Nucleus accumbens (tissue), 56 donors: ENCODE data around the gene DYRK1B.

Source experiments
- DNase-seq, 56 donors: peaks; one replicate each; lab custom pipeline; 2025; lab: John Stamatoyannopoulos, UW

DYRK1B gene

DNA sequence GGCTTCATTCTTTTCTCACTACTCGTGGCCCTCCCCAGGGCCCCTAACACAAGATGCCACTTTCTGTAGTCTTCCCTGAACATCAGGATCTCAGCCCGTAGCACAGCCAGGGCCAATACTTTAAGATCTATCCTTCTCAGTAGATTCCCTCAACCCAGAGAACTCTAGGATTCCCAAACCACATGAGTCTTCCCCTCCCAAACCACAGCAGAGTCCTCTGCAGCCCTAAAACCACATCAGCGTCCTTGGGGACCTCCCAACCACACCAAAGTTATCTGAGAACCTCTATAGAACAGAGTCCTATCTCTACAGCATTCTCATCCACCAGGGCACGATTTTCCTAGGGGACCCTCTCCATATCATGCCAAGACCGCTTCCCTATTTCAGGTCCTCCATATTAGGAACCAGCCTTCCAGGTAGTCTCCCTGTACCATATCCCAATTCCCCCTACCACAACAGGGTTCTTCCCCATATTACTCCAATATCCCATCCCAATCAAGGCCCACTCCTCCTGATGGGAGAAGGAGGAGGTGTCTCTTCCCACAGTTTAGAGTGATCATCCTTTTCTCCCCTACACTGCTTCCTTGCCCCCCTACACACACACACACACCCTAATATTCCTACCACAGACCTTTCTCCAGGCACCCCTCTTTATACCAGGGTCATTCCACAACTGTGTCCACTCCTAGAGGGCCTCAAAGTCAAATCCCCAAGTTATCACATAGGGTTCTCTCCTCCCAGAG is 1.4 kb downstream of the DYRK1B start:
- DNase-seq = no peak

- no peak for DNase-seq
These were observed 2.3 kb downstream of the DYRK1B start for GRCh38 chr19:39831679-39832078.

DNA sequence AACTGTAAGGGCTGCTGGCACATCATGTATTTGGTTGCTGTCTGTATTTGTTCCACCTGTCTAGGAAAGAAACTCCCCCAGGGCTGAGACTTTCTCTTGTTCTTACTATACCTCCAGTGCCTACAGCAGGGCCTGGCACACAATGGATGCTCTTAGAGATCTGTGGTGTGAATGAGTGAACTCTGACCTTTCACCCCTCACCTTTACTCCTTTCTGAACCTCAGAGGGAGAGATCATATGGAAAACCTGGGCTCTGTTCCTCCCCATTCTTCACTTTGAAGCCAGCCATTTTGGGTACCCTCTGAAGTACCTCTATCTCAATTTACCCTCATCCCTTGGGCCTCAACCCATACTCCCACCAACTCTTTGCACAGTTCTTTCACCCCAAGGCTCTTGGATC is 3.1 kb downstream of the DYRK1B start:
- no peak for DNase-seq

DNA sequence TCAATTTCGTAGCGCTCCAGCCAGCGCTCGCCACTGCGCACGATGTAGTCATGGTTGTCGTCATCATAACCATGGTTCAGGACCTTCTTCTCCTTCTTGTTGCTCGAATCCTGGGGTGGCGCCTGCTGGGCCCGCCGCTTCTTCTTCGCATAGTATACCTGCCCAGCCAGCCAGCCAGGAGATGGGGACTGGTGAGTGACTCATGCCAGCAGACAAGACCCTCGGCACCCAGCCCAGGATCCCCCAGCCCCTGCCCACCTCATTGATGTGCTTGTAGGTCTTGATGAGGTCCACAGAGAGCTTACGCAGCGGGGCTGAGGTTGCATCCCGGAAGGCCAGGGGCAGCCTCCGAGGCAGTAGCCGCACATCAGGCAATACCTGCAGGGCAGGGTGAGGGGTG is 3.6 kb downstream of the DYRK1B start:
- no peak for DNase-seq

DNA sequence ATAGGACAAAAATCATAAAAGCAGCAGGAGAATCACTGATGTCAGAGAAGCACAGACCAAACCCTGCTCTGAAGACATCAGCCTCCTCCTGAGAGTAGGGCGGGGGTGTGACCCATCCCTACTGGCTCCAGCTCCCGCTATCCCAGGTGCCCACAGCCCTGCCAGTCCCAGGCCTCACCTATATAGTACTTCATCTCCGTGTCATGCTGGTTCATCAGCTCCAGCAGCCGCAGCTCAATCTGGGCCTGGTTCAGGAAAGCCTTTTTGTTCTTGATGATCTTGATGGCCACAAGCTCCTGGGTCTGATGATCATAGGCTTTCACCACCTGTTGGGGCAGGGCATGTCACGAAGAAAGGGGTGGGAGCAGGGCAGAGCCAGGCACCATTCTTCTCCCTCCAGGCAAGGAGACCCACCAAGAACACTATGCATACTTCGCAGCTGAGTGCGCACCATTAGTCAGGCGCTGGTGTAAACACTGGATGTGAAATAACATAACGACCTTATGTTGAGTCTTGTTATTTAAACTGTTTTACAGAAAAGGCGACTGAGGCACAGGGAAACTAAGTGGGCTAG is 4.2 kb downstream of the DYRK1B start:
- no peak for DNase-seq

DNA sequence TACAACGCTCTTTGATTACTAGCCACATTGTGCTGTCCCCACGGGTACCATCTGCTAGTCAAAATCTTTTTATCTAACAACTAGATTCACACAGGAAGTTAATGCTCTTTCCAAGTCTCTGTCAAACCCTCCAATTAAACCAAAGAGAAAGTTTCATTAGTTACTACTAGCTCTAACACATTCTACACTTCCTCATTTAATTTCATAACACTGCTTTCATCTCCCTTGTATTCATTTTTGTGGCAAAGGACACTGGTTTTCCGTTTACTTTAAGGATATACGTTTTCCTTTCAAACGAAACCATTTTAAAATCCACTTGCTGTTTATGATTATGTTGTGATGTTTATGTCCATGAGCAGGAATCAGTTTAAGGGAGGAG is 5.3 kb downstream of the DYRK1B start:
- no peak for DNase-seq

GRCh38 chr19:39828015-39828653 is 5.8 kb downstream of the DYRK1B start:
- DNase-seq = no peak

DNA sequence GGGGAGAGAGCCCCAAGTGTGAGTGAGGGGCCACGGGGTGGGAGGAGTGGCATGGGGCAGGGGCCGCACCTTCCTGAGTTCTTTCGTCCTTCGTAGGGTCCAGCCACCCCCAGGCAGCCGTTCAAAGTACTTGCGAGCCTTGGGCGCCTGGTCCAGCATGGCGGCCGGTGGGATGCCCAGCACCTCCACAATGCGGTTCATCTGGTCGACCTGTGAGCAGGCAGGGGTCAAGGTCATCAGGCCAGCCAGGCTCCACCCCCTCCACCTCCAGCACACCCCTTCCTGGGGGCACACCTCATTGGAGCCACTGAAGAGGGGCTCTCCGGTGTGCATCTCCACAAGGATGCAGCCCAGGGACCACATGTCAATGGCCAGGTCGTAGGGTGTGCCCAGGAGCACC is 6.7 kb downstream of the DYRK1B start:
- no peak for DNase-seq

DNA sequence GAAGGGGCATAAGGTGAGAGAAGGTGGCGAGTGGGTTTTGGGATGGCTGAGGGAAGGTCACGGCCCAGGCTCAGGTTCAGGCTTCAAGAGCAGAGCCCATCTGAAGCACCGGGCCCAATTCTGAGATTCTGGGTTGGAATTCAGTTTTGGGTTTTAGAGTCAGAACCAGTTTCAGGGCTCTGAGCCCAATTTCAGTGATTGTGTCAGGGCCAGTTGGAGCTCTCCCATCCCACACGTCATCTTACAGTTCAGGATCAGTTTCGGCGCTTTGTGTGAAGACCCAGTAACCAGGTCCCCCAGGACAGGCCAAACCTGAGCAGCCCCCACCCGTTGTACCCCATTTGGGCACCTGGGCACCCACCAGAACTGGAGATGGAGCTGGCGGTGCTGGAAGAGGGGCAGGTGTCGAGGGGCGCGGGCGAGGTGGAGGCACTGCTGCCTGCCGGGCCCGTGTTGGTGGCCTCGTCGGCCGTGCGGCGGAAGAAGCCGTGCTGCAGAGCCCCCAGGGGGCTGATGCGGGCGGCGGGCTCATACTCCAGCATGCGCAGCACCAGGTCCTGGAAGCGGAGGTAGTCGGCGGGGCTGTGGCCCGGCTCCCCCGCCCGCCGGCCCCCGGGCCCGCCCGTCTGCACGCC is 7.5 kb downstream of the DYRK1B start:
- no peak for DNase-seq

- no peak for DNase-seq
These were observed 8.4 kb downstream of the DYRK1B start for GRCh38 chr19:39825531-39826076.

GRCh38 chr19:39825093-39825463 is 8.9 kb downstream of the DYRK1B start:
- peak in 2 of 56 donors; percentile 33 to 42 for DNase-seq

DNA sequence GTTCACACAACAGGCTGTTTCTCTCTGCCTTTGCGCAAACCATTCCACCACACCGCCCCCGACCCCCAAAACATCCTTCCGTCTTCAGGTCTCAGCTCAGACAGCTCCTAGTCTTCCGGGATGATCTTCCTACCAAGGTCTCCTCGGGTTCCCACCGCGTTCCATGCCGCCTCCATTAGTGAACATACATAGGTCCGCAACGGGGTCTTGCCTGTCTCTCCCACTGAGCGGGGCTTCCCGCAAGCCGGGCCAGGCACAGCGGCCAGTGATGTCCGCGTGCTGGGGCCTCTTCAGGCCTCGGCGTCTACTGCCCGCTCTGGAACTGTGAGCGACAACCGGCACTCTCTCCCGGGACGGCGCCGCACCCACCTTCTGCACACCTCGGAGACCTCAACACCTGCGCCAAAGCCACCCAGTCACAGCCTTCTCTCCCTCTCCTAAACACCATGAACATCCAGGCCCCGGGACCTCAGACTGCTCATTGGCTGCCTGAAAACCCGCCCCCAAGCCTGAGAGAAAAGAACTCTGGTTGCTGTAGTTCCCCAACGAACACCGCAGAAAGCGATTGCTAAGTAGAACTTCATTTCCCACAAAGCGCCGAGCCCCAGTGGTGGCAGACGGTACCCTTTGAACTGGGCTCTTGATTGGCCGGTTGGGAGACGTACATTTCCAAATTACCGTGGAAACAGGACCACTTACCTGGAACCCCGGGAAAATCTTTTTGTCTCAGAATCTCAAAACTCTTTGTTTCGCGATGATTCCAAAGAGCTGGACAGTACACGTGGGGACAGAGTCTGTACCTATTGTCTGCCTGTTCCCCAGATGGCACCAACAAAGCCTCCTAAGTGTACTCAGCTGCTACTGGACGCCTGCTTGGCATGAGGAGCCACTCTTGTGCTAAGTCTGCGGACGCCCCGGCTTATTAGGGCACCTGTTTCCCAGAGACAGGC is 9.5 kb downstream of the DYRK1B start:
- DNase-seq = peak; percentile 44 to 98 (median 91)

DNA sequence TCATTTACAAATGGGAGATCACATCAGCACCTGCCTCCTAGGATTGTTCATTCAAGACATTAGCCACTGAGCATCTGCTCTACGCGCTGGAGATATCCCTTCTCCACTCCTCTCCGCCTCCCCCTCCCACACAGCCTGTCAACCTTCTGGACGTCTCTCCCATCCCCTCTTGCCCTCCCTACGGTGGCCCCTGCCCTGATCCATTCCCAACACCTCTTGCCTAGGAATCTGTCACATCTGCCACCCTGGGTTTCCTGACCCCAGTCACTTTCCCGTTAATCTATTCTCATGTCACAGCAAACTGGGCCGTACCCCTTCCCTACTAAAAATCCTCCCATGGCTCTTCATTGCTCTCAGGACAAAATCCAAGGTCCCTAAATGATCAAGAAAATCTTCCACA is 10.3 kb downstream of the DYRK1B start:
- DNase-seq = peak in 3 of 56 donors; percentile 1 to 38 (median 20)

- DNase-seq = no peak
These were observed 13.3 kb downstream of the DYRK1B start for GRCh38 chr19:39820696-39821095.

- DNase-seq = no peak
These were observed 14.2 kb downstream of the DYRK1B start for GRCh38 chr19:39819786-39820185.

GRCh38 chr19:39818626-39819097 is 15.3 kb downstream of the DYRK1B start:
- no peak for DNase-seq

- no peak for DNase-seq
These were observed 15.9 kb downstream of the DYRK1B start for GRCh38 chr19:39817888-39818561.

DNA sequence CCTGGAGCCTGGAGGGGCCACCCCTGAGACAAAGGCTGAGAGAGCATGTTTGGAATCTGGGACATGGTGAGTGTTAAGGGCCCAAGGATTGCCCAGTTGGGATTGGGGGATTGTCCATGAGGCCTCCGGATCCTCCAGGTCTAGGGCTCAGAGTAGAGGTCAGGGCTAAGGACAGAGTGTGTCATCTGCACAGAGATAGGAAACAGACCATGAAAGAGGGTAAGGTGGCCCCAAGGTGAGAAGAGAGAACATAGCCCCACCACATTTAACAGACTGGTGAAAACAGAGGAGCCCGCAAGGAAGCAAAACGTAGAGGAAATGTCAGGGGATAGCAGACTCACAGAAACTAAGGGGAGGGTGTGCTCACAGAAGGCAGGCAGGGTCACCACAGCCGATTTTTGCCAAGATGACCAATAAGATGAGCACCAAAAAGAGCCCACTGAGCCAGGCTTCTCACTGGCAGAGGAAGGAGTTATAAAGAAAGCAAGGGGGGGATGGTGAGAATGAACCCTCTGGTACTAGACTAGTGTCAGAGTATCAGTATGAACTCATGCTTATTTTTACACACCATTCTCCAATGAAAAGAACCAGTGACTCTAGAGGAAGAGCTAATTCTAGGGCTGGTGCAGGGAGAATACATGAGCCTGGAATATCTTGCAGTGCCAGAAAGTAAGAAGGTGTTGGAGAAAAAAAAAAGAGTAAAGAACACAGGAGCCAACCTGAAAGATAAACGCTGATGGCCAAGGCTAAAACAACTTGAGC is 17.5 kb downstream of the DYRK1B start:
- DNase-seq = no peak

GRCh38 chr19:39814595-39814994 is 19.4 kb downstream of the DYRK1B start:
- no peak for DNase-seq
